Bronchial epithelial cell (primary cell): ENCODE measurements around the gene CCT6B. TPM values are rescaled to one million over a fixed set of nuclear protein-coding genes. Genes with fewer than 3 reads are reported as not detected.

Experiments used
- DNase-seq: peaks from one replicate; pipeline ENCODE4 v3.0.0-alpha.2; 2010; ENCODE audit warnings: low read depth
- FAIRE-seq: peaks from 2 replicates; lab custom pipeline; 2011; peaks lifted over from hg19 to GRCh38; lab: Jason Lieb, UNC
- H3K27me3 ChIP-seq: 2 replicates; pipeline ENCODE4 v1.5.1; 2011; ENCODE audit warnings: low read length; ENCODE audit not compliant: control insufficient read depth, insufficient read depth
- H3K36me3 ChIP-seq: 2 replicates; pipeline ENCODE4 v1.5.1; 2011; ENCODE audit warnings: low read length; ENCODE audit not compliant: control insufficient read depth, insufficient read depth
- H3K4me3 ChIP-seq: 2 replicates; pipeline ENCODE4 v1.5.1; 2011; ENCODE audit warnings: mild to moderate bottlenecking, low read depth, low read length, control low read depth
- CTCF ChIP-seq: IDR thresholded peaks from 2 replicates; pipeline ENCODE4 v1.5.1; 2011; ENCODE audit warnings: mild to moderate bottlenecking, moderate library complexity, low read length, control low read depth, inconsistent platforms; ENCODE audit not compliant: insufficient read depth, severe bottlenecking
- total RNA-seq: library from RNA; depleted of rRNA; stranded (reverse); fragments of >200 nt; gene quantifications from 2 replicates; pipeline ENCODE4 v1.2.1, GENCODE V29; 2014

The CCT6B gene
- total RNA-seq, 1 donor from 2014 or later, result 0.79 TPM

GRCh38 chr17:34892461-34893249 lies 68.6 kb downstream of the CCT6B start:
- no peak for FAIRE-seq

GRCh38 chr17:34886831-34887230 lies 74.4 kb downstream of the CCT6B start:
- H3K27me3 ChIP-seq, result peaks cover 3% of the 10 kb centered on the region
- no peaks in the 10 kb centered on the region for H3K36me3 ChIP-seq
- H3K4me3 ChIP-seq, result no peak overlapping the region
- DNase-seq, result no peak
- no peak for TF ChIP-seq CTCF
- FAIRE-seq, result peak; percentile 72

More at GRCh38 chr17:34892461-34893249, 68.6 kb downstream of the CCT6B start:
- no peak overlapping the region for H3K4me3 ChIP-seq
- TF ChIP-seq CTCF, result peak; percentile 37
- H3K27me3 ChIP-seq, result no peaks in the 10 kb centered on the region
- no peaks in the 10 kb centered on the region for H3K36me3 ChIP-seq
- DNase-seq, result no peak

- TF ChIP-seq CTCF, result no peak
- Histone ChIP-seq H3K27me3 (peaks cover 3% of the 10 kb centered on the region), H3K36me3 (no peaks in the 10 kb centered on the region), H3K4me3 (no peak overlapping the region)
- FAIRE-seq, result no peak
- no peak for DNase-seq
Observed at GRCh38 chr17:34885076-34885475, 76.2 kb downstream of the CCT6B start.

- Histone ChIP-seq H3K4me3 (no peak overlapping the region), H3K36me3 (no peaks in the 10 kb centered on the region), H3K27me3 (peaks cover 4% of the 10 kb centered on the region)
- no peak for DNase-seq
- no peak for TF ChIP-seq CTCF
- no peak for FAIRE-seq
Observed at GRCh38 chr17:34884597-34884996, 76.7 kb downstream of the CCT6B start.

GRCh38 chr17:34883106-34884000 lies 77.9 kb downstream of the CCT6B start:
- DNase-seq, result no peak
- no peak for TF ChIP-seq CTCF
- Histone ChIP-seq H3K36me3 (no peaks in the 10 kb centered on the region), H3K27me3 (peaks cover 4% of the 10 kb centered on the region), H3K4me3 (no peak overlapping the region)
- no peak for FAIRE-seq
